Measurements from ENCODE around the gene TPRX1.
A peak's percentile ranks its signal among the peaks of the same experiment; 100 is the strongest.

The TPRX1 gene

GRCh38 chr19:47832723-47833122 is 28.4 kb upstream of the TPRX1 start:
- ATAC-seq = no peak
- TF ChIP-seq TOX (CRISPR knock-in tag; IDR thresholded peaks at IDR 0.05; ENCODE audit: borderline replicate concordance) = no peak
- TF ChIP-seq GLIS3 (CRISPR knock-in tag; IDR thresholded peaks at IDR 0.05) = no peak
- TF ChIP-seq, protein P1, sequence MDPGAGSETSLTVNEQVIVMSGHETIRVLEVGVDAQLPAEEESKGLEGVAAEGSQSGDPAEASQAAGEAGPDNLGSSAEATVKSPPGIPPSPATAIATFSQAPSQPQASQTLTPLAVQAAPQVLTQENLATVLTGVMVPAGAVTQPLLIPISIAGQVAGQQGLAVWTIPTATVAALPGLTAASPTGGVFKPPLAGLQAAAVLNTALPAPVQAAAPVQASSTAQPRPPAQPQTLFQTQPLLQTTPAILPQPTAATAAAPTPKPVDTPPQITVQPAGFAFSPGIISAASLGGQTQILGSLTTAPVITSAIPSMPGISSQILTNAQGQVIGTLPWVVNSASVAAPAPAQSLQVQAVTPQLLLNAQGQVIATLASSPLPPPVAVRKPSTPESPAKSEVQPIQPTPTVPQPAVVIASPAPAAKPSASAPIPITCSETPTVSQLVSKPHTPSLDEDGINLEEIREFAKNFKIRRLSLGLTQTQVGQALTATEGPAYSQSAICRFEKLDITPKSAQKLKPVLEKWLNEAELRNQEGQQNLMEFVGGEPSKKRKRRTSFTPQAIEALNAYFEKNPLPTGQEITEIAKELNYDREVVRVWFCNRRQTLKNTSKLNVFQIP (CRISPR knock-in tag; IDR thresholded peaks at IDR 0.05; ENCODE audit: borderline replicate concordance, low read depth) = no peak
- no peak for TF ChIP-seq PATZ1 (CRISPR knock-in tag; IDR thresholded peaks at IDR 0.05; ENCODE audit: borderline replicate concordance)
- TF ChIP-seq TCF4 (CRISPR knock-in tag; IDR thresholded peaks at IDR 0.05; ENCODE audit: borderline replicate concordance) = no peak
- no peak for TF ChIP-seq BACH2 (CRISPR knock-in tag; IDR thresholded peaks at IDR 0.05; ENCODE audit: borderline replicate concordance)
- no peak for TF ChIP-seq SNAI2 (CRISPR knock-in tag; IDR thresholded peaks at IDR 0.05)
- no peak for TF ChIP-seq PPARA (CRISPR knock-in tag; IDR thresholded peaks at IDR 0.05; ENCODE audit: borderline replicate concordance)
- no peak for TF ChIP-seq ZC3H10 (CRISPR knock-in tag; IDR thresholded peaks at IDR 0.05)
- no peak for TF ChIP-seq CREB5 (CRISPR knock-in tag; IDR thresholded peaks at IDR 0.05; ENCODE audit: low read depth)
- TF ChIP-seq ISL1 (CRISPR knock-in tag; IDR thresholded peaks at IDR 0.05) = no peak

DNA sequence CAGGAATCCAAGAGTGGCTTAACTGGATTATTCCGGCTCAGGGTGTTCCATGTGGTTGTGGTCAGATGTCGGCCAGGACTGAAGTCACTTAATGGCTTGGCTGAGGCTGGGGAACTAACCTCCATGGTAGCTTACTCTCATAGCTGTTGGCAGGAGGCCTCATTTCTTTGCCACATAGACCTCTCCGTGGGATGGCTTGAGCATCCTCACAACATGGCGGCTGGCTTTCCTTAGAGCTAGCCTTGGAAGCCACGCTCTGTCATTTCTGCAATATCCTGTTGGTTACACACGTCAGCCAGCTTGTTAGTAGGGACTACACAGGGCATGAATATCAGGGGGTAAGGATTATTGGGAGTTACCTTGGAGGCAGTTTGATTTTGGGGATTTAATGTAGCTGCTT is 22.4 kb upstream of the TPRX1 start:
- TF ChIP-seq ISL1 (CRISPR knock-in tag; IDR thresholded peaks at IDR 0.05) (no peak), ZNF565 (CRISPR knock-in tag; conservative IDR thresholded peaks at IDR 0.05; ENCODE audit: low read depth) (peak; percentile 94), ESRRG (CRISPR knock-in tag; IDR thresholded peaks at IDR 0.05) (no peak), GLIS3 (CRISPR knock-in tag; IDR thresholded peaks at IDR 0.05) (no peak)
- no peak for ATAC-seq

DNA sequence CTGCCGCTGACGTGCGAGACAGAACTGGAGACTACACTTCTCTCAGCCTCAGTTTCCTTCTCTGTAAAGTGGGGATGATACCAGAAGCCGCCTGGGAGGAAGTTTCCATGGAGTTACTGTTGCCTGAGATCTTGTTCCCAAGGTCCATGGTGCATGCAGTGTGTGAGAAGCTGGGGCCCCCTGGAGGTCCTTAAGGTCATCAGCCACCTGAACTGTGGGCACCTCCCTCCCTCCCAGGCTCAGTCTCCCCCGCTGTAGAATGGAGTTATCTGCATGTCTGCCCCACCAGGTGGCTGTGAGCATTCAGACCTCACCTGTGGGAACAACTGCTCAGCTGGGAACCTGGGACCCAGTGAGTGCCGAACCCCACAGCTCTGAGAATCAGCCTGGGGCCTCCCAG is 20.0 kb upstream of the TPRX1 start:
- ATAC-seq = no peak
- TF ChIP-seq CSDC2 (CRISPR knock-in tag; IDR thresholded peaks at IDR 0.05) = no peak
- TF ChIP-seq ARNTL (CRISPR knock-in tag; IDR thresholded peaks at IDR 0.05; ENCODE audit: borderline replicate concordance, low read depth) = no peak
- no peak for TF ChIP-seq TOX (CRISPR knock-in tag; IDR thresholded peaks at IDR 0.05; ENCODE audit: borderline replicate concordance)
- TF ChIP-seq CREB5 (CRISPR knock-in tag; IDR thresholded peaks at IDR 0.05; ENCODE audit: low read depth) = no peak
- no peak for TF ChIP-seq ZC3H10 (CRISPR knock-in tag; IDR thresholded peaks at IDR 0.05)
- TF ChIP-seq, protein P1 (CRISPR knock-in tag; IDR thresholded peaks at IDR 0.05; ENCODE audit: borderline replicate concordance, low read depth) = no peak
- TF ChIP-seq ZNF8 (CRISPR knock-in tag; IDR thresholded peaks at IDR 0.05) = no peak
- no peak for TF ChIP-seq ISL1 (CRISPR knock-in tag; IDR thresholded peaks at IDR 0.05)
- no peak for TF ChIP-seq ZFP30 (CRISPR knock-in tag; IDR thresholded peaks at IDR 0.05)
- no peak for TF ChIP-seq PPARA (CRISPR knock-in tag; IDR thresholded peaks at IDR 0.05; ENCODE audit: borderline replicate concordance)
- TF ChIP-seq ZNF565 (CRISPR knock-in tag; conservative IDR thresholded peaks at IDR 0.05; ENCODE audit: low read depth) = no peak
- no peak for TF ChIP-seq ESRRG (CRISPR knock-in tag; IDR thresholded peaks at IDR 0.05)
- TF ChIP-seq ZNF70 (CRISPR knock-in tag; IDR thresholded peaks at IDR 0.05) = no peak
- TF ChIP-seq GLIS3 (CRISPR knock-in tag; IDR thresholded peaks at IDR 0.05) = no peak
- no peak for TF ChIP-seq RARB (CRISPR knock-in tag; IDR thresholded peaks at IDR 0.05)
- no peak for TF ChIP-seq PATZ1 (CRISPR knock-in tag; IDR thresholded peaks at IDR 0.05; ENCODE audit: borderline replicate concordance)
- TF ChIP-seq CSRNP3 (CRISPR knock-in tag; IDR thresholded peaks at IDR 0.05) = no peak

Measured in SK-N-SH treated with all-trans-retinoic acid at 6 μM for 48 hours (cell line).